ENCODE measurements around the gene PPA1.
"Not testable (repeated sequence)": the region's sequence is repeated elsewhere in the genome, so short reads cannot be mapped to it uniquely, and the experiment has no call there.

The PPA1 gene

GRCh38 chr10:70169011-70169410 lies 64.2 kb downstream of the PPA1 start:
- DNase-seq (ENCODE audit: low read depth), result no peak

DNA sequence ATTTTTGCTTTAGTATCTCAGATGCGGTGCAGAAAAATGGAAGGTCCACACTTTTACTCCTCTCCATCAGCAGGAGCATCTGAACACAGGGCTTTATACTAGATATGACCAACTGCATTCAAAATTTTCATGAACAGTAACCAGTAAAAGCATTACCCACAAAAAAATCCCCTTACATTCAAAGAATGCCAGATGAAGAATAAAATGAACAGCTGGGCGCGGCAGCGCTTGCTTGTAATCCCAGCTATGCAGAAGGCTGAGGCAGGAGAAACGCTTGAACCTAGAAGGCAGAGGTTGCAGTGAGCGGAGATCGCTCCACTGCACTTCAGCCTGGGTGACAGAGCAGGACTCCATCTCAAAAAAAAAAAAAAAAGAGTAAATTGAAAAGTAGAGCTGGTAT lies 66.0 kb downstream of the PPA1 start:
- no peak for DNase-seq (ENCODE audit: low read depth)

- no peak for DNase-seq (ENCODE audit: low read depth)
These were observed 66.8 kb downstream of the PPA1 start for GRCh38 chr10:70166394-70166793.

- DNase-seq (ENCODE audit: low read depth), result no peak
These were observed 69.1 kb downstream of the PPA1 start for GRCh38 chr10:70164163-70164562.

- no peak for DNase-seq (ENCODE audit: low read depth)
These were observed 69.8 kb downstream of the PPA1 start for GRCh38 chr10:70163448-70163847.

GRCh38 chr10:70162892-70163201 lies 70.4 kb downstream of the PPA1 start:
- peak; percentile 54 for DNase-seq (ENCODE audit: low read depth)

- DNase-seq (ENCODE audit: low read depth), result no peak
These were observed 70.9 kb downstream of the PPA1 start for GRCh38 chr10:70162151-70162891.

DNA sequence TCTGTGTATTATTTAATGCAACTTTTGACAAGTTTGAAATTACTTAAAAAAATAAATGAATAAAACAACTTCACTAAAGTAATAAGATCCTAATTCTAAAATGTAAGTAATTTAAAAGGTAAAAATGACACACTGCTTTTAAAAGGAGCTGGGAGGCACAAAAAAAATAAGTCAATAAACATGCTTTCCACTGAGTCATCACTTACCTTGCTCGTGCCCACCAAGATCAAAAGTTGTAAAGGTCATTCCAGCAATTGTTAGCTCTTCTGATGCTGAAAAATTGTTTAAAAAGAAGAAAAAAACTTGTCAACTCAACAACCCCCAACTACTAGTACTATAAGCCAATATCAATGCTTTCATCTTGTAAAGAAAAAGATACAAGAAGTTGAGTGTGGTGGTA lies 72.4 kb downstream of the PPA1 start:
- no peak for DNase-seq (ENCODE audit: low read depth)

DNA sequence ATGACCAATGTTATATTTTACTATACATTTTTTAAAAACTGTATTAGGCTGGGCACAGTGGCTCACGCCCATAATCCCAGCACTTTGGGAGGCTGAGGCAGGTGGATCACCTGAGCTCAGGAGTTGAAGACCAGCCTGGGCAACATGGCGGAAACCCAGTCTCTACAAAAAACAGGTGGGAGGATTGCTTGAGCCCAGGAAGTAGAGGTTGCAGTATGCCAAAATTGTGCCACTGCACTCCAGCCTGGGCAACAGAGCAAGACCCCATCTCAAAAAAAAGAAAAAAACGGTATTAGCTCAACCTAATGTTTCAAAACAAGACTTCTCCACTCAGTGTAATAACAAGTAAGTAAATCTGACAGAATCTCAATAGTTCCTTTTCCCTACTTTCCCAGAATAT lies 73.9 kb downstream of the PPA1 start:
- DNase-seq (ENCODE audit: low read depth), result not testable (repeated sequence)

DNA sequence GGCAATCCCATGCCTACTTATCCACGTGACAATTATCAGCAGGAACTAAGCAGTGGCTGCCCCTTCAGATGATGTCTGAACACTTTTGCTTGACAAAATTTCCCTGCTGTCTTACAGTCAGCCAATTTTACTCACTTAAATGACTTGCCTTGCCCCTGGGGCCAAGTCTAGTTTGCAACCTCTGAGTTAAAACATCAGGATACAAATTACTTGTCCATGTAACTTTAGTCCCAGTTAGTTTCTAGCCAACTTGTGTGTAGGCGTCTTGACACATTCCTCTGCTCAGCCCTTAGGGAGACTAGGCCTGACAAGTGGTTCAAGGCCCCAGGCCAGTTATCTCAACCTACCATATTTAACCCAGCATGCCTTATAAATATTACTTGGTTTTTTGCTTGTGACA lies 75.1 kb downstream of the PPA1 start:
- no peak for DNase-seq (ENCODE audit: low read depth)

GRCh38 chr10:70155255-70155838 lies 77.9 kb downstream of the PPA1 start:
- no peak for DNase-seq (ENCODE audit: low read depth)
